ENCODE data around the gene HIC1. TPM values are rescaled to one million over a fixed set of nuclear protein-coding genes. Genes with fewer than 3 reads are reported as not detected.

The HIC1 gene
- total and polyA plus RNA-seq, 9 of the 15 experiments (the other 6 are each of a cell fraction or from before 2014, with no cell fraction given) = 0.01 to 2.5 (median 0.18) TPM

DNA sequence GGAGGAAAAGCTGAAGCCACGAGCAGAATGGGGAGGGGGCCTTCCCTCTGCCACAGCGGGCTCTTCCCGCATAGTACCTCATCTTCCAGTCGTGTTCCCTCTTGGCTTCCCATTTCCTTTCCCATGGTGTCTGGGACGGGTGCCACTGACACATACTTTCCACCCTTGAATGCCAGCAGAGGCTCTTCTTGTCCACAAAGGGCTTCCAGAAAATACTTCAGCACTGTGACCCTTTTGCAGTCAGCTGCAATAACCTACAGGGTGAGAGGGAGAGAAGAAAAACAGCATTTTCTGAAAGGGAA lies 30.7 kb downstream of the HIC1 start:
- Histone ChIP-seq H3K79me2 (ENCODE audit: control insufficient read depth, insufficient read depth, low read length) (no peaks in the 10 kb centered on the region), H3K36me3 (ENCODE audit: control insufficient read depth, insufficient read depth, low read length) (peaks cover 13% of the 10 kb centered on the region; the same call in 2 of the 3 replicates), H3K27ac (ENCODE audit: extremely low read depth, low read depth, low read length) (no peak overlapping the region), H3K9me3 (replicated peaks; ENCODE audit: control insufficient read depth, insufficient read depth, low read depth, low read length) (no peaks in the 10 kb centered on the region), H3K4me2 (ENCODE audit: insufficient read depth, low read length) (no peak overlapping the region), H4K20me1 (replicated peaks; ENCODE audit: control insufficient read depth, insufficient read depth, low read length) (no peaks in the 10 kb centered on the region; the same call in 1 of the 2 replicates), H3K4me1 (replicated peaks in 1 of 2; ENCODE audit: control insufficient read depth in 2 of 2, insufficient read depth in 2 of 2, low read length in 2 of 2) (peaks cover 34 to 46% of the 10 kb centered on the region in 2 experiments), H3K4me3 (no peak overlapping the region), H3K27me3 (ENCODE audit: control insufficient read depth in 2 of 2, insufficient read depth in 2 of 2, low read length in 2 of 2) (no peaks in the 10 kb centered on the region), H3K9ac (ENCODE audit: insufficient read depth in 1 of 2, low read depth in 2 of 2, low read length in 2 of 2) (no peak overlapping the region), H3K9me1 (ENCODE audit: control insufficient read depth, insufficient read depth, low read length) (no peaks in the 10 kb centered on the region), H2AFZ (ENCODE audit: low read depth, low read length) (no peak overlapping the region)
- ATAC-seq (no peak), DNase-seq (ENCODE audit: extremely low read depth in 1 of 4, low spot score in 3 of 4) (no peak), FAIRE-seq (no peak)
- ChIA-PET POLR2A (no interaction called here), CTCF (ENCODE audit: low intra/inter-chr PET ratio) (no interaction called here)
- intact Hi-C loops (cut with micrococcal nuclease) (no loop called here), in situ Hi-C loops (cut with MboI) (no loop called here)
- TF ChIP-seq NONO (IDR thresholded peaks at IDR 0.05; ENCODE audit: low read depth in 2 of 2, low read length in 1 of 2) = no peak
- no peak for TF ChIP-seq SNIP1 (IDR thresholded peaks at IDR 0.05; ENCODE audit: low read depth)
- no TSS peak for BruUV-seq (replicated peaks)
- WGBS (ENCODE audit: insufficient coverage, low coverage, missing lambda C conversion rate) = 86% methylated on average over 4 of the region's 5 CpGs

- no peak for FAIRE-seq
- ATAC-seq = no peak
These were observed 31.4 kb downstream of the HIC1 start for GRCh38 chr17:2086306-2086705.

More at GRCh38 chr17:2086306-2086705, 31.4 kb downstream of the HIC1 start:
- Histone ChIP-seq H4K20me1 (replicated peaks; ENCODE audit: control insufficient read depth, insufficient read depth, low read length) (no peaks in the 10 kb centered on the region; the same call in 1 of the 2 replicates), H3K9me1 (ENCODE audit: control insufficient read depth, insufficient read depth, low read length) (no peaks in the 10 kb centered on the region), H3K79me2 (ENCODE audit: control insufficient read depth, insufficient read depth, low read length) (no peaks in the 10 kb centered on the region), H3K36me3 (ENCODE audit: control insufficient read depth, insufficient read depth, low read length) (peaks cover 8% of the 10 kb centered on the region; the same call in 2 of the 3 replicates), H3K4me3 (no peak overlapping the region), H3K27me3 (ENCODE audit: control insufficient read depth in 2 of 2, insufficient read depth in 2 of 2, low read length in 2 of 2) (no peaks in the 10 kb centered on the region), H2AFZ (ENCODE audit: low read depth, low read length) (no peak overlapping the region), H3K4me2 (ENCODE audit: insufficient read depth, low read length) (no peak overlapping the region), H3K27ac (ENCODE audit: extremely low read depth, low read depth, low read length) (no peak overlapping the region), H3K4me1 (replicated peaks in 1 of 2; ENCODE audit: control insufficient read depth in 2 of 2, insufficient read depth in 2 of 2, low read length in 2 of 2) (peaks cover 34 to 46% of the 10 kb centered on the region in 2 experiments), H3K9ac (ENCODE audit: insufficient read depth in 1 of 2, low read depth in 2 of 2, low read length in 2 of 2) (no peak overlapping the region), H3K9me3 (replicated peaks; ENCODE audit: control insufficient read depth, insufficient read depth, low read depth, low read length) (no peaks in the 10 kb centered on the region)
- whole genome bisulfite sequencing (ENCODE audit: insufficient coverage, low coverage, missing lambda C conversion rate) = 89% methylated on average over 2 of the region's 3 CpGs
- TF ChIP-seq EWSR1 (IDR thresholded peaks at IDR 0.05; ENCODE audit: borderline replicate concordance, low read depth, partially characterized antibody) (no peak), ZZZ3 (IDR thresholded peaks at IDR 0.05) (no peak), ZNF707 (CRISPR knock-in tag; conservative IDR thresholded peaks at IDR 0.05) (no peak), EP400 (IDR thresholded peaks at IDR 0.05) (no peak)
- ChIA-PET CTCF (ENCODE audit: low intra/inter-chr PET ratio) (no interaction called here), POLR2A (interaction anchor here (0.9 kb wide), 1 partner anchor 13 kb away, joined by 4 read pairs; no protein-coding TSS in a partner anchor)
- DNase-seq (ENCODE audit: extremely low read depth in 1 of 4, low spot score in 3 of 4) = no peak
- in situ Hi-C loops (cut with MboI) = no loop called here
- no TSS peak for BruUV-seq (replicated peaks)
- intact Hi-C loops (cut with micrococcal nuclease) = no loop called here

Data from K562 (cell line).